Measurements from ENCODE around the gene MPRIP.

The MPRIP gene

GRCh38 chr17:17028059-17028877 is 14.0 kb upstream of the MPRIP start:
- DNase-seq (ENCODE audit: low read depth in 2 of 2): no peak

GRCh38 chr17:17028878-17029535 is 13.2 kb upstream of the MPRIP start:
- no peak for DNase-seq (ENCODE audit: low read depth in 2 of 2)

GRCh38 chr17:17029938-17030337 is 12.3 kb upstream of the MPRIP start:
- no peak for DNase-seq (ENCODE audit: low read depth in 2 of 2)

- DNase-seq (ENCODE audit: low read depth in 2 of 2): no peak
Measured at GRCh38 chr17:17030515-17031211, 11.6 kb upstream of the MPRIP start.

GRCh38 chr17:17032131-17032692 is 10.0 kb upstream of the MPRIP start:
- no peak for DNase-seq (ENCODE audit: low read depth in 2 of 2)

- DNase-seq (ENCODE audit: low read depth in 2 of 2): no peak
Measured at GRCh38 chr17:17033466-17033865, 8.8 kb upstream of the MPRIP start.

GRCh38 chr17:17034026-17034425 is 8.2 kb upstream of the MPRIP start:
- no peak for DNase-seq (ENCODE audit: low read depth in 2 of 2)

- no peak for DNase-seq (ENCODE audit: low read depth in 2 of 2)
Measured at GRCh38 chr17:17034496-17035075, 7.7 kb upstream of the MPRIP start.

- no peak for DNase-seq (ENCODE audit: low read depth in 2 of 2)
Measured at GRCh38 chr17:17035490-17035889, 6.8 kb upstream of the MPRIP start.

- DNase-seq (ENCODE audit: low read depth in 2 of 2): no peak
Measured at GRCh38 chr17:17035920-17036523, 6.2 kb upstream of the MPRIP start.

- DNase-seq (ENCODE audit: low read depth in 2 of 2): no peak
Measured at GRCh38 chr17:17036524-17036998, 5.7 kb upstream of the MPRIP start.

GRCh38 chr17:17039911-17040310 is 2.3 kb upstream of the MPRIP start:
- DNase-seq (ENCODE audit: low read depth in 2 of 2): no peak

GRCh38 chr17:17041018-17041521 is 1.2 kb upstream of the MPRIP start:
- no peak for DNase-seq (ENCODE audit: low read depth in 2 of 2)

GRCh38 chr17:17041571-17042383 is 480 bp upstream of the MPRIP start:
- peak; percentile 92 to 93 for DNase-seq (ENCODE audit: low read depth in 2 of 2)

GRCh38 chr17:17042851-17043460 is 699 bp downstream of the MPRIP start:
- DNase-seq (ENCODE audit: low read depth in 2 of 2): no peak

GRCh38 chr17:17043461-17044271 is 1.4 kb downstream of the MPRIP start:
- no peak for DNase-seq (ENCODE audit: low read depth in 2 of 2)

GRCh38 chr17:17044846-17045561 is 2.7 kb downstream of the MPRIP start:
- DNase-seq (ENCODE audit: low read depth in 2 of 2): no peak

GRCh38 chr17:17048106-17048505 is 5.8 kb downstream of the MPRIP start:
- DNase-seq (ENCODE audit: low read depth in 2 of 2): no peak
